Transverse colon (tissue), 4 donors: Measurements from ENCODE around the gene LRRC32.

Experiments
- EP300 ChIP-seq: sonication (generic); formaldehyde crosslinking; IDR thresholded peaks from one replicate; pipeline ENCODE4 v1.6.1; 2017; ENCODE audit warnings: antibody characterized with exemption, low read depth
- POLR2AphosphoS5 ChIP-seq, 3 donors: sonication (generic); formaldehyde crosslinking; IDR thresholded peaks; one replicate each; pipeline ENCODE4 v1.6.1; 2016; ENCODE audit warnings: antibody characterized with exemption in 3 of 3
- TF ChIP-seq, protein P1 (sequence below), 5 experiments: fragments of 200-600 bp in 3 of 5; fragments of 450-650 bp in 2 of 5; sonication (generic) in 3 of 5; IDR thresholded peaks; 1 replicate in 2 of 5; 2 replicates in 3 of 5; pipeline ENCODE4 v1.5.1; 2016 to 2017; ENCODE audit warnings: antibody characterized with exemption in 5 of 5, inconsistent platforms in 3 of 5, mild to moderate bottlenecking in 2 of 5, moderate library complexity in 1 of 5

DNA sequence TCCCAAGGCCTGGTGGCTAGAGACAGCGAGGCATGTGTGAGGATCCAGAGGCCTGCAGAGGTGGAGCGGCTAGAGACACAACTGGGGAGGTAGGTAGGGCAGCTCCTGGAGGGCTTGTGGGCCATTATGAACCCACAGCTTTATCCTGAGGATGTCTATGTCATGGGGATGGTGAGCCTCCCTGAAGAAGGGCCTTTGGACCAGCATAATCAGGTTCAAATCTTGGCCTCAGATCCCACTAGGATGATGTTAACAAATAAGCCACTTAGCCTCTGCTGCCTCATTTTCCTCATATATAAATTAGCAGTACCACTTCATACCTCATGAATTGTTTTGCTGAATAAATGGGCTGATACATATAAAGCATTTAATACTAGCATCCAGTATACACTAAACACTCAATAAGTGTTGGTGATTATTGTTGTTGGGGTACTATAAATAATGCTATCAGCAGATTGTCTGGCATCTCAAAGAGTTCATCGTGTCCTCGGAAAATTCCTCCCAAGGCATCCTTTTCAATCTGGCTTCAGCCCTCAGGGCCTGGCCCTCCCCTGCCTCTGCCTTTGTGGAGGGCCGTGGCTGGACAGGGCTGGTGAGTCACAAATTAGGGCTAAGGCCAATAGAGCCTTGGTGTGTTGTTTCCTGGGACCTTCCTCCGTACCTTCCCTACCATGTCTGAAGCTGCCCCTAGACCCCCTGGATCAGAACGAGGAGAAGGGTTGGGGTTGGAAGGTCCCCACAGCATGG is 30.9 kb upstream of the LRRC32 start:
- TF ChIP-seq POLR2AphosphoS5 (IDR thresholded peaks at IDR 0.05) (no peak), EP300 (no peak)
- TF ChIP-seq, protein P1, sequence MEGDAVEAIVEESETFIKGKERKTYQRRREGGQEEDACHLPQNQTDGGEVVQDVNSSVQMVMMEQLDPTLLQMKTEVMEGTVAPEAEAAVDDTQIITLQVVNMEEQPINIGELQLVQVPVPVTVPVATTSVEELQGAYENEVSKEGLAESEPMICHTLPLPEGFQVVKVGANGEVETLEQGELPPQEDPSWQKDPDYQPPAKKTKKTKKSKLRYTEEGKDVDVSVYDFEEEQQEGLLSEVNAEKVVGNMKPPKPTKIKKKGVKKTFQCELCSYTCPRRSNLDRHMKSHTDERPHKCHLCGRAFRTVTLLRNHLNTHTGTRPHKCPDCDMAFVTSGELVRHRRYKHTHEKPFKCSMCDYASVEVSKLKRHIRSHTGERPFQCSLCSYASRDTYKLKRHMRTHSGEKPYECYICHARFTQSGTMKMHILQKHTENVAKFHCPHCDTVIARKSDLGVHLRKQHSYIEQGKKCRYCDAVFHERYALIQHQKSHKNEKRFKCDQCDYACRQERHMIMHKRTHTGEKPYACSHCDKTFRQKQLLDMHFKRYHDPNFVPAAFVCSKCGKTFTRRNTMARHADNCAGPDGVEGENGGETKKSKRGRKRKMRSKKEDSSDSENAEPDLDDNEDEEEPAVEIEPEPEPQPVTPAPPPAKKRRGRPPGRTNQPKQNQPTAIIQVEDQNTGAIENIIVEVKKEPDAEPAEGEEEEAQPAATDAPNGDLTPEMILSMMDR (IDR thresholded peaks at IDR 0.05): no peak
